Chondrocyte (in vitro differentiated cells): ENCODE measurements around the gene SARS2. TPM values are rescaled to one million over a fixed set of nuclear protein-coding genes. Genes with fewer than 3 reads are reported as not detected.
"Not testable (repeated sequence)": the region's sequence is repeated elsewhere in the genome, so short reads cannot be mapped to it uniquely, and the experiment has no call there.

ENCODE experiments used
- DNase-seq: peaks from one replicate; pipeline ENCODE4 v3.0.0; 2021; ENCODE audit warnings: mixed read lengths, low spot score
- H3K27ac Mint-ChIP-seq: one replicate; pipeline ENCODE4 v1.8.0; 2021; ENCODE audit warnings: mild to moderate bottlenecking, moderate library complexity, mixed read lengths; ENCODE audit not compliant: unreplicated experiment
- H3K27me3 Mint-ChIP-seq: 2 replicates; pipeline ENCODE4 v1.8.0; 2021; ENCODE audit warnings: low read depth, mixed read lengths
- H3K36me3 Mint-ChIP-seq: 2 replicates; pipeline ENCODE4 v1.8.0; 2021; ENCODE audit warnings: low read depth, mixed read lengths
- H3K4me1 Mint-ChIP-seq: 2 replicates; pipeline ENCODE4 v1.8.0; 2021; ENCODE audit warnings: low read depth, mild to moderate bottlenecking, mixed read lengths
- H3K4me3 Mint-ChIP-seq: one replicate; pipeline ENCODE4 v1.8.0; 2021; ENCODE audit warnings: mild to moderate bottlenecking, moderate library complexity, mixed read lengths; ENCODE audit not compliant: unreplicated experiment
- H3K9me3 Mint-ChIP-seq: 2 replicates; pipeline ENCODE4 v1.8.0; 2021; ENCODE audit warnings: low read depth, mixed read lengths
- total RNA-seq: library from RNA; stranded (reverse); gene quantifications from 3 replicates; pipeline ENCODE4 v1.2.1, GENCODE V29; 2021
- TF ChIP-seq, protein P1 (sequence below): fragments of 200-600 bp; sonication (generic); IDR thresholded peaks from 2 replicates; pipeline ENCODE4 v1.5.0; 2021; ENCODE audit warnings: antibody characterized with exemption, mild to moderate bottlenecking, moderate library complexity

The SARS2 gene
- total RNA-seq, 1 donor from 2014 or later = 15.6 TPM

DNA sequence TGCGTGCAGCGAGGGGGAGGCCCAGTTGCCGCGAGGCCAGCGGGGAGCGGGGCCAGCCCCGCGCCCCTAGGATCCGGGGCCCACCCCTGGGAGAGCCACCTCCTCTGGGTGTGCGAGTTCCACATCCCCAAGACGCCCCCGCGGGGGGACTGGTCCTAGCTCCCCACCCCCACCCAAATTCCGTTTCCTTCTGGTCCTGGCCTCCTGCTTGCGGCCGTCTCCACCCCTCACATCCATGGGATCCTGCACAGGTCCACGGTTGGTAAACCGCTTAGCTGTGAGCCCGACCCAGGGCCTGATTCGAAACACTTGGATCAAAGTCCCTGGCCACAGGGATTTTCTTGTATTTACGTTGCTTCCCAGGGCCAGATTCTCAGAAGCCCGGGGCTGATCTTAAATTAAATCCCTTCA lies 45.3 kb upstream of the SARS2 start:
- no peak for DNase-seq
- H3K36me3 Mint-ChIP-seq = peaks cover 4% of the 10 kb centered on the region
- peak overlapping the region; percentile 99 for H3K27ac Mint-ChIP-seq
- H3K4me3 Mint-ChIP-seq = peak overlapping the region; percentile 90
- H3K27me3 Mint-ChIP-seq = no peaks in the 10 kb centered on the region
- TF ChIP-seq, protein P1, sequence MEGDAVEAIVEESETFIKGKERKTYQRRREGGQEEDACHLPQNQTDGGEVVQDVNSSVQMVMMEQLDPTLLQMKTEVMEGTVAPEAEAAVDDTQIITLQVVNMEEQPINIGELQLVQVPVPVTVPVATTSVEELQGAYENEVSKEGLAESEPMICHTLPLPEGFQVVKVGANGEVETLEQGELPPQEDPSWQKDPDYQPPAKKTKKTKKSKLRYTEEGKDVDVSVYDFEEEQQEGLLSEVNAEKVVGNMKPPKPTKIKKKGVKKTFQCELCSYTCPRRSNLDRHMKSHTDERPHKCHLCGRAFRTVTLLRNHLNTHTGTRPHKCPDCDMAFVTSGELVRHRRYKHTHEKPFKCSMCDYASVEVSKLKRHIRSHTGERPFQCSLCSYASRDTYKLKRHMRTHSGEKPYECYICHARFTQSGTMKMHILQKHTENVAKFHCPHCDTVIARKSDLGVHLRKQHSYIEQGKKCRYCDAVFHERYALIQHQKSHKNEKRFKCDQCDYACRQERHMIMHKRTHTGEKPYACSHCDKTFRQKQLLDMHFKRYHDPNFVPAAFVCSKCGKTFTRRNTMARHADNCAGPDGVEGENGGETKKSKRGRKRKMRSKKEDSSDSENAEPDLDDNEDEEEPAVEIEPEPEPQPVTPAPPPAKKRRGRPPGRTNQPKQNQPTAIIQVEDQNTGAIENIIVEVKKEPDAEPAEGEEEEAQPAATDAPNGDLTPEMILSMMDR = no peak
- no peaks in the 10 kb centered on the region for H3K9me3 Mint-ChIP-seq
- H3K4me1 Mint-ChIP-seq = peaks cover 22% of the 10 kb centered on the region

DNA sequence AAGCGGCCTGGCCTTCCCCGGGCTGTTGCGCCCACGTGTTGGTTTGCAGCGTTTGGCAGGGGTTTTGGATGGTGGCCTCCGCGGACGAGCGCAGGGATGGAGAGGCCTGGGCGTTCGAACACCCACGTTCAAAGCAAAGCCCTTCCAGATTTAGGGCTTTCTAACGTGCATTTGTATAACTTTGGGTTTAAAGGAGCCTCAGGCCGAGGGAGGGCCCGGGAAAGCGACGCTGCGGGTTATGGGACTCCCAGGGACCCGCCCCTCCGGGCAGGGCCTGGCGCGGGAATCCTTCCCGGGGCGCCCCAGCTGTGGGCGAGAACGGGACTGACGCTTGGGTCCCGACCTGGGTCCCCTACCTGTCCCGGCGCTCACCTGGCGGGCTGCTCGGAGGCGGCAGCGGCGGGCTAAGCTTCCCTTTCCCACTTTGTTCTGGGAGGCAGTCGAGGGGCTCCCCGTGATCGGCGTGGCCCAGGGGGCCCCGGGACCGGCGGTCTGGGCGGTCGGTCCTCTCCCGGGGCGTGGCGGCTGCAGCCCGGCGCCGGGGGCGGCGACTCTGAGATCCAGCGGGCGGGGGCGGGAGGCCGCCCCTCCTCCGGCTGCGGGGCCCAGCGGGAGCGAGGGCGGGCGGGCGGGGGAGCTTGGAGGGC lies 44.8 kb upstream of the SARS2 start, which contains the start of gene FBXO17:
Gene FBXO17, minus strand, starts transcription at position 529 of the 647 bp plus-strand sequence. CDS start 25,423 bp downstream, outside the sequence.
- Mint-ChIP-seq H3K27ac (peak within 1 kb of the TSS; percentile 99), H3K4me3 (peak within 1 kb of the TSS; percentile 90), H3K36me3 (peaks cover 4% of the 10 kb centered on the region), H3K9me3 (no peaks in the 10 kb centered on the region), H3K4me1 (peaks cover 22% of the 10 kb centered on the region), H3K27me3 (no peaks in the 10 kb centered on the region)
- no peak for DNase-seq
- TF ChIP-seq, protein P1 = no peak

DNA sequence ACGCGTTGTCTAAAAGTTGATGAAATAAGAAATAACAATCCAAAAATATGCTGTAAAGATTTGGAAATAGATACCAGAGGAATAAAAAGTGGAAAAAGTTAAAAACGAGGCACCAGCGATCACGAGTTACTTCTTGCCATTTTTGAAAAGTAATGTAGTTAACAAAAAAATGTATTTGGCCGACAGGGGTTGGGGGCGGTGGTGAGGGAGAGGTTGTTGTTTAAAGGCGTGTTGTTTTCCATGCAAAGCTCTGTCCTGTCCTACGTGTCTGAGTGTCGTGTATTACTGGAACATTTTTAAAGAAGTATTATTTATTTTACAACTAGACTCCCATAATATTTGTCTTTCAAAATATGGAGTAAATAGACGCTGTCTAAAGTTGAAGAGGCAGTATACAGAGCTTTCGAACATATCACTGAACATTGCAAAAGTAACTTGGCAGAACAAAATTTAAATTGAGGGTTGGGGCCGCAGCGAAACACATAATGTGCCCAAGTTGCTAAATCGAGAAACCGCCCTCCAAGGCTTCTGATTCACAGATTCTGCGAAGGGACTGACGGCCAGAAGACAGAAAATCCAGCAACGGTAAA lies 44.2 kb upstream of the SARS2 start:
- peaks cover 22% of the 10 kb centered on the region for H3K4me1 Mint-ChIP-seq
- no peaks in the 10 kb centered on the region for H3K27me3 Mint-ChIP-seq
- peaks cover 4% of the 10 kb centered on the region for H3K36me3 Mint-ChIP-seq
- peak overlapping the region; percentile 92 for H3K27ac Mint-ChIP-seq
- no peaks in the 10 kb centered on the region for H3K9me3 Mint-ChIP-seq
- peak overlapping the region; percentile 84 for H3K4me3 Mint-ChIP-seq
- DNase-seq = no peak
- TF ChIP-seq, protein P1 = peak; percentile 48

DNA sequence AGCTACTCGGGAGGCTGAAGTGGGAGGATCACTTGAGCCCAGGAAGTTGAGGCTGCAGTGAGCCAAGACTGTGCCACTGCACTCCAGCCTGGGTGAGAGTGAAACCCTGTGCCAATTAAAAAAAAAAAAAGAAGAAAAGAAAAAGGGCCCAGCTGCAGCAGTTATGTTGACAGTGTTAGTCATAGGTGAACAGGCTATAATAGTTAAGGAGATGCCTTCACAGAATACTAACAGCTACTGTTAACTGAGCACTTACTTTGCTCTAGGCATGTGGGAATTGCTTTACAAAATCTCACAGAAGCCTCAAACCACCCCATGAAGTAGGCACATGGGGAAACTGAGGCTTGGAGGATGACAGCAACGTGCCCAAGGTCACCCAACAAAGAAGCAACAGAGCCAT lies 41.1 kb upstream of the SARS2 start:
- Mint-ChIP-seq H3K4me3 (no peak overlapping the region), H3K4me1 (peaks cover 21% of the 10 kb centered on the region), H3K27me3 (no peaks in the 10 kb centered on the region), H3K27ac (no peak overlapping the region), H3K36me3 (peaks cover 4% of the 10 kb centered on the region), H3K9me3 (no peaks in the 10 kb centered on the region)
- DNase-seq = no peak
- TF ChIP-seq, protein P1 = no peak

DNA sequence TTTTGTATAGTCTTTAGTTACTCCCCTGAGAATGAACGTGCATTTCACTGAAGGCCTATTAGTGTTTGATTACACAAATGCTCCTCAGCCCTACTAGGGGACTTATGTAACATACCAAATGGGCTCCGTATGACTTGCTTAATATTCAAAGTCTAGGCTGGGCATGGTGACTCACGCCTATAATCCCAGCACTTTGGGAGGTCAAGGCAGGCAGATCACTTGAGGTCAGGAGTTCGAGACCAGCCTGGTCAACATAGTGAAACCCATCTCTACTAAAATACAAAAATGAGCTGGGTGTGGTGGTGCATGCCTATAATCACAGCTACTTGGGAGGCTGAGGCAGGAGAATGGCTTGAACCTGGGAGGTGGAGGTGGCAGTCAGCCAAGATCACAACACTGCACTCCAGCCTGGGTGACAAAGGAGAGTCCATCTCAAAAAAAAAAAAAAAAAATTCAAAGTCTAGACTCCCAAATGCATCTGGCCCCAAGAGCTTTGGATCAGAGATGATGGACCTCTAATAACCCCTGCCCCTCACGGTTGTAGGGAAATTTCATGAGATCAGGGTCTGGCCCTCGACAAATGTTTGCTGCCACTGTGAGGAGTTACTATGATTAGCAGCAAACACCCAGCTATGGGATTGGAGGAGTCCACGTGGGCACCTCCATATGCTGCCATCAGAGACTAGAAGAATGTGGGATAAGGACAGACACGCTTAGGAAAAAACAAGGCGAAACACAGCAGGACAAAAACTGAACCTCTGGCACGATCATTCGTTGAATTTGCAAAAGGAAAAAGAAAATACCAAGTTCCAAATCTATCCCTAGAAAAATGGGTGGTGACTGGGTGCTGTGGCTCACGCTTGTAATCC lies 40.3 kb upstream of the SARS2 start:
- DNase-seq = no peak
- TF ChIP-seq, protein P1 = no peak
- no peaks in the 10 kb centered on the region for H3K9me3 Mint-ChIP-seq
- H3K27me3 Mint-ChIP-seq = no peaks in the 10 kb centered on the region
- no peak overlapping the region for H3K27ac Mint-ChIP-seq
- peaks cover 4% of the 10 kb centered on the region for H3K36me3 Mint-ChIP-seq
- peaks cover 13% of the 10 kb centered on the region for H3K4me1 Mint-ChIP-seq
- H3K4me3 Mint-ChIP-seq = no peak overlapping the region

DNA sequence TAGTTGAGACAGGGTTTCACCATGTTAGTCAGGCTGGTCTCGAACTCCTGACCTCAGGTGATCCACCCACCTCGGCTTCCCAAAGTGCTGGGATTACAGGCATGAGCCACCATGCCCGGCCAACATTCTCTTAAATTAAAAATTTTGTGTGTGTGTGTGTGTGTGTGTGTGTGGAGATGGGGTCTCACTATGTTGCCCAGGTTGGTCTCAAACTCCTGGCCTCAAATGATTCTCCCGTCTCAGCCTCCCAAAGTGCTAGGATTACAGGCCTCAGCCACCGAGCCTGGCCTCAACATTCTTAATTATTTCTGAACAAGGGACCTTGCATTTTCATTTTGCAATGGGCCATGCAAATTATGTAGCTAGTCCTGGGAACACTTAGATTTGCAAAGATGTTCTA lies 35.6 kb upstream of the SARS2 start:
- not testable (repeated sequence) for H3K4me1 Mint-ChIP-seq, H3K27me3 Mint-ChIP-seq, H3K4me3 Mint-ChIP-seq, H3K36me3 Mint-ChIP-seq, H3K27ac Mint-ChIP-seq, H3K9me3 Mint-ChIP-seq, DNase-seq
